HEK293T (cell line): ENCODE measurements around the gene PXDC1.

ENCODE experiments used
- CTCF ChIA-PET: fragments of 350-600 bp; formaldehyde crosslinking; extraction: SDS; loops from one replicate; lab custom pipeline; 2021; ENCODE audit warnings: antibody characterized with exemption, inconsistent platforms; lab: Yijun Ruan, JAX
- POLR2A ChIA-PET: fragments of 350-600 bp; formaldehyde crosslinking; extraction: SDS; loops from one replicate; lab custom pipeline; 2020; ENCODE audit warnings: antibody characterized with exemption, inconsistent platforms; lab: Yijun Ruan, JAX
- DNase-seq: peaks from one replicate; pipeline ENCODE4 v3.0.0; 2012; ENCODE audit warnings: mixed read lengths; ENCODE audit errors: extremely low spot score
- ARNT ChIP-seq: fragments of 450-650 bp; IDR thresholded peaks from 2 replicates; pipeline ENCODE4 v1.6.1; 2017; ENCODE audit warnings: mild to moderate bottlenecking
- BHLHE40 ChIP-seq: fragments of 450-650 bp; IDR thresholded peaks from 2 replicates; pipeline ENCODE4 v1.6.1; 2016; ENCODE audit warnings: mild to moderate bottlenecking, moderate library complexity, borderline replicate concordance
- CTBP1 ChIP-seq: fragments of 450-650 bp; IDR thresholded peaks from 2 replicates; pipeline ENCODE4 v1.6.1; 2016; ENCODE audit warnings: borderline replicate concordance
- ELF4 ChIP-seq: fragments of 450-650 bp; IDR thresholded peaks from 2 replicates; pipeline ENCODE4 v1.6.1; 2017; ENCODE audit warnings: antibody characterized with exemption
- FOXA1 ChIP-seq: fragments of 450-650 bp; IDR thresholded peaks from 2 replicates; pipeline ENCODE4 v1.6.1; 2016; ENCODE audit warnings: mild to moderate bottlenecking
- FOXK2 ChIP-seq: fragments of 450-650 bp; IDR thresholded peaks from 2 replicates; pipeline ENCODE4 v1.6.1; 2016; ENCODE audit warnings: mild to moderate bottlenecking
- FOXM1 ChIP-seq: fragments of 450-650 bp; IDR thresholded peaks from 2 replicates; pipeline ENCODE4 v1.6.1; 2017; ENCODE audit warnings: mild to moderate bottlenecking, borderline replicate concordance
- HDGF ChIP-seq: fragments of 450-650 bp; IDR thresholded peaks from 2 replicates; pipeline ENCODE4 v1.6.1; 2017; ENCODE audit warnings: antibody characterized with exemption, borderline replicate concordance
- L3MBTL2 ChIP-seq: fragments of 450-650 bp; conservative IDR thresholded peaks from 2 replicates; pipeline ENCODE4 v1.6.1; 2016; ENCODE audit warnings: mild to moderate bottlenecking
- LEF1 ChIP-seq: fragments of 450-650 bp; IDR thresholded peaks from 2 replicates; pipeline ENCODE4 v1.6.1; 2017; ENCODE audit warnings: mild to moderate bottlenecking, borderline replicate concordance
- NFRKB ChIP-seq: fragments of 450-650 bp; IDR thresholded peaks from 2 replicates; pipeline ENCODE4 v1.6.1; 2016; ENCODE audit warnings: mild to moderate bottlenecking, moderate library complexity
- SP1 ChIP-seq: fragments of 450-650 bp; IDR thresholded peaks from 2 replicates; pipeline ENCODE4 v1.6.1; 2017
- SUZ12 ChIP-seq: fragments of 450-650 bp; IDR thresholded peaks from 2 replicates; pipeline ENCODE4 v1.6.1; 2016; ENCODE audit warnings: mild to moderate bottlenecking
- TARDBP ChIP-seq: fragments of 450-650 bp; IDR thresholded peaks from 2 replicates; pipeline ENCODE4 v1.6.1; 2016
- ZNF384 ChIP-seq: fragments of 450-650 bp; IDR thresholded peaks from 2 replicates; pipeline ENCODE4 v1.6.1; 2016
- TF ChIP-seq, protein P1 (sequence below): fragments of 450-650 bp; IDR thresholded peaks from 2 replicates; pipeline ENCODE4 v1.6.1; 2016

Gene PXDC1

DNA sequence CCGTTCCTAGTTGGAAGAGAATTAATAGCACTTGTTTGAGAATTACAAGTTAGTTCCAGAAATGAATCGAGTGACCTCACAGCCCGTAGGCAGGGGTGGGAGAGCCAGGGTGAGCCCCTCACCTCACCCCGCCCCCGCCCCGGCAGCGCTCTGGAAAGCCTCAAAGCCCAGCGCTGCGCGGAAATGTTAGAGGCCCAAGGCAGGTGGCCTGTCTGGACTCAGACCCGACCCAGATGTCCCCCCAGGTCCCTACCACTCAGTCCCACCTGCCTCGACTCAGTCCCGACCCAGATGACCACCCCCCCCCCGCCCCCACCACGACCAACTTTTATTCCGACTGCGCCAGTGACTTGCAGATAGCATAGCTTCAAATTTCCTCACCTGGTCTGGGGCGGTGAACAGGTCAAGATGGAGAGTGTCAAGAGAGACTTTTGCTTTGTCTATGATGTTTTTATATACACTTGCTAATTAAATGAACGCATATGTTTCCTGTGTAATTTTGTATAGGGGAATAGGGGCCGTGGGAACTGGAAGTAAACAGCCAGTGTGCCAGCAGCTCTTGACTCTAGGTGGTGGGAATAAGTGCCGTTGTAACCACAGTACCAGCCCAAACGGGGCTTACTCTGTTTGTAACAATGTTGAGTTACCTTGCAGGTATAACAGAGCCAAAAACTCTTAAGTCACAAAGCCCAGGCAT, 1.2 kb upstream of the PXDC1 start:
- POLR2A ChIA-PET, result no interaction called here
- CTCF ChIA-PET, result interaction anchor here (1.0 kb wide), 1 partner anchor 96 kb away, joined by 3 read pairs; the partner anchor contains the start of gene FAM50B
- TF ChIP-seq TARDBP (no peak), ARNT (no peak), LEF1 (no peak), SUZ12 (no peak), ZNF384 (no peak), SP1 (no peak), FOXK2 (no peak), BHLHE40 (no peak), L3MBTL2 (no peak), CTBP1 (no peak), HDGF (no peak), ELF4 (no peak), FOXM1 (no peak)
- no peak for DNase-seq

DNA sequence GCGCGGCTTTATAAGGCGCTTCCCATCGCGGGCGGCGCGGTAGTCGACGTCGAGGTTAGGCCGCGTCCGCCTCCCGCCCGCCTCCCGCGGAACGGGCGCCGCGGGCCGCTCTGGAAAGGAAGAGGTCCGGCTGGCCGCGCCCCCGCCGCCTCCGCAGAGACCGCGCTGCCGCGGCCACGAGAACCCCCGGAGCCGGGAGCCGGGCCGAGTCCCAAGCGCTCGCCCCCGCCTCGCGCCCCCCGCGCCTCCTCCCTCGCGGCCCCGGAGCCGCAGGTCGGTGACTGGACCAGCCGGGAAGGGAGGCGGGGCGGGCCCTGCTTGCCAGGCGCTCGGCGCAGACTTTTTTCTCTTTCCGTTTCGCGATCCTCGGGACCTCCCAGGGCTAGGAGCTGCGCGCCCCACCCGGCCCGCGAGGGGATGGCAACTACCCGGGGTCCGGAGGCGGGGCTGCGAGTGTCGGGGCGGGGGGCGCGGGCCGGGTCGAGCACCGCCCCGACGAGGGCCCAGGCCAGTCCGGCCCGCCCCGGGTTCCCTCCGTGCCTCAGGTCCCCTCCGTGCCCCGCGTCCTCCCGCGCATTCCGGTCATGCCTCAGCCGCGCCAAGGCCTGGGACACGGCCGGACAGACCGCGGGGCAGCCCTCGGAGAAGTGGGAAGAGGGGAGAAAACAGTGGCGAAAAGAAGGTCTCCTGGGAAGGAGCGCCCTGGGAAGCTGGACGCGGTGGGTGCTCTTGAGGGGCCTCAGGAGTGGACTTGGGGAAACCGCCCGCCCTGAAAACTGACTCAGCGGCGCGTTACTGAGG, 417 bp upstream of the PXDC1 start:
- CTCF ChIA-PET, result interaction anchor here (1.0 kb wide), 1 partner anchor 97 kb away, joined by 3 read pairs; the partner anchor contains the start of gene FAM50B
- POLR2A ChIA-PET, result no interaction called here
- TF ChIP-seq BHLHE40, result no peak
- TF ChIP-seq ARNT, result 0 out of 2 replicates have a peak, but pooled peaks have one; percentile 13
- TF ChIP-seq FOXM1, result 0 out of 2 replicates have a peak, but pooled peaks have one; percentile 6
- no peak for TF ChIP-seq ELF4
- TF ChIP-seq LEF1, result no peak
- peak; percentile 78 for DNase-seq

- CTCF ChIA-PET, result interaction anchor here (0.6 to 3.0 kb wide), 4 partner anchors 99 to 567 kb away, joined by 3 to 28 read pairs (median 20); partner anchors contain the start of gene FAM50B
- POLR2A ChIA-PET, result interaction anchor here (0.5 to 2.3 kb wide), 3 partner anchors 268 to 499 kb away, joined by 3 to 14 read pairs (median 5); a partner anchor contains a TSS
- peak; percentile 31 for DNase-seq
- TF ChIP-seq ELF4 (no peak), L3MBTL2 (peak; percentile 41; the same call in 1 of the 2 replicates), ARNT (no peak), FOXM1 (no peak), FOXA1 (no peak), LEF1 (no peak)
Measured at GRCh38 chr6:3750317-3751076, 1.0 kb downstream of the PXDC1 start.

- no peak for TF ChIP-seq L3MBTL2
- TF ChIP-seq BHLHE40, result no peak
- ChIA-PET POLR2A (interaction anchor here (0.5 to 2.3 kb wide), 4 partner anchors 99 to 498 kb away, joined by 3 to 14 read pairs (median 4); partner anchors contain the start of gene FAM50B), CTCF (interaction anchor here (0.6 to 3.0 kb wide), 6 partner anchors 100 to 567 kb away, joined by 3 to 28 read pairs (median 18); partner anchors contain the start of gene FAM50B)
- DNase-seq, result no peak
Measured at GRCh38 chr6:3749977-3750316, 1.6 kb downstream of the PXDC1 start.

- CTCF ChIA-PET, result interaction anchor here (0.8 to 3.0 kb wide), 9 partner anchors 100 to 497 kb away, joined by 3 to 28 read pairs (median 4); partner anchors contain the start of gene FAM50B
- TF ChIP-seq ELF4 (no peak), FOXM1 (no peak), LEF1 (no peak), CTBP1 (no peak), FOXA1 (no peak), ZNF384 (no peak), ARNT (no peak), SP1 (no peak), TARDBP (no peak), NFRKB (no peak), L3MBTL2 (no peak), FOXK2 (no peak), SUZ12 (no peak), BHLHE40 (no peak)
- DNase-seq, result no peak
Measured at GRCh38 chr6:3749067-3749841, 2.3 kb downstream of the PXDC1 start.

DNA sequence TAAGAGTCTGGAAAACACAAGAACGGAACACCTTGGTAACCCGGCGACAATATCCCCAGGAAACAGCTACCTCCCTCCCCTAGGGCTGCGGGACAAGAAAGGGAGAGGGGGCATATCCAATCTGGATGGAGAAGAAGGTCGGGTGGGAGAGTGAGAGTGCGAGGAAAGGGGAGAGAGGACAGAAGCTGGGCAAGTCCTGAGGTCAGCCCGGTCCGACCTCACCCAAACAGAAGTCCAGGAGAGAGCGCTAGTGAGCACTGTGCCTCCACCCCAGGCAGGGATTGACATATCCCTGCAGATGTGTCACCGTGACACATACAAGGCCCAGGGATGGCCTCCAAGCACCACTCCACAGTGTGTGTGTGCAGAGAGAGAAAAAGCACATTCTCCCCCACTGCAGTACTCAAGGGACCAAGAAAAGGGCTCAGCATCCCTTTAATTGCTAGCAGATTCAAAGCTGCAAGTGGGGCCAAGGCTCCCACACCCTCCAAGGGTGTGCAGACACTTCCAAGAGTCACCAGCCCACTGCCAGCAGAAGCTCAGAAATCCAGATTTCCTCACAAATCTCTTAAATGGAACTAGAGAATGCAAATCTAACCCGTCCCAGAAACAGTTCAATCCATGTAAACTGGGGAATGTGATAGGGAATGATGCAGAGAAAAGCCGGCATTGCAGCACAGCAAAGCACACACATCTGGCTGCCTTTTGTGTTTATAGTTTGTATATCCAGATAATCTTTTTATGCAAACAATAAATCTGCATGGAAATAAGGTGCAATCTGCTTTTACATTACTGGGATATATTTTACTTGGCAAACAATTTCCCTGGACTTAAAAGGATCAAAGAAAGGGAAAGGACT, 3.1 kb downstream of the PXDC1 start:
- DNase-seq, result peak; percentile 68
- TF ChIP-seq SP1 (no peak), HDGF (no peak), FOXM1 (no peak), FOXA1 (no peak), L3MBTL2 (no peak)
- TF ChIP-seq, protein P1, sequence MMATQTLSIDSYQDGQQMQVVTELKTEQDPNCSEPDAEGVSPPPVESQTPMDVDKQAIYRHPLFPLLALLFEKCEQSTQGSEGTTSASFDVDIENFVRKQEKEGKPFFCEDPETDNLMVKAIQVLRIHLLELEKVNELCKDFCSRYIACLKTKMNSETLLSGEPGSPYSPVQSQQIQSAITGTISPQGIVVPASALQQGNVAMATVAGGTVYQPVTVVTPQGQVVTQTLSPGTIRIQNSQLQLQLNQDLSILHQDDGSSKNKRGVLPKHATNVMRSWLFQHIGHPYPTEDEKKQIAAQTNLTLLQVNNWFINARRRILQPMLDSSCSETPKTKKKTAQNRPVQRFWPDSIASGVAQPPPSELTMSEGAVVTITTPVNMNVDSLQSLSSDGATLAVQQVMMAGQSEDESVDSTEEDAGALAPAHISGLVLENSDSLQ, result peak; percentile 74
- POLR2A ChIA-PET, result interaction anchor here (1.5 to 2.3 kb wide), 2 partner anchors 100 to 273 kb away, joined by 3 to 14 read pairs; partner anchors contain the start of gene FAM50B
- CTCF ChIA-PET, result interaction anchor here (0.5 to 3.0 kb wide), 11 partner anchors 101 to 501 kb away, joined by 3 to 28 read pairs (median 4); partner anchors contain the start of gene FAM50B

More at GRCh38 chr6:3749067-3749841, 2.3 kb downstream of the PXDC1 start:
- POLR2A ChIA-PET, result interaction anchor here (1.5 to 2.3 kb wide), 3 partner anchors 100 to 272 kb away, joined by 3 to 14 read pairs (median 5); partner anchors contain the start of gene FAM50B
